OCI-M1 (cell line): ENCODE measurements around the gene LITAFD.
"Not testable (repeated sequence)": the region's sequence is repeated elsewhere in the genome, so short reads cannot be mapped to it uniquely, and the experiment has no call there.

ENCODE experiments used
- DNase-seq: peaks from one replicate; lab custom pipeline; 2025; lab: John Stamatoyannopoulos, UW

The LITAFD gene

DNA sequence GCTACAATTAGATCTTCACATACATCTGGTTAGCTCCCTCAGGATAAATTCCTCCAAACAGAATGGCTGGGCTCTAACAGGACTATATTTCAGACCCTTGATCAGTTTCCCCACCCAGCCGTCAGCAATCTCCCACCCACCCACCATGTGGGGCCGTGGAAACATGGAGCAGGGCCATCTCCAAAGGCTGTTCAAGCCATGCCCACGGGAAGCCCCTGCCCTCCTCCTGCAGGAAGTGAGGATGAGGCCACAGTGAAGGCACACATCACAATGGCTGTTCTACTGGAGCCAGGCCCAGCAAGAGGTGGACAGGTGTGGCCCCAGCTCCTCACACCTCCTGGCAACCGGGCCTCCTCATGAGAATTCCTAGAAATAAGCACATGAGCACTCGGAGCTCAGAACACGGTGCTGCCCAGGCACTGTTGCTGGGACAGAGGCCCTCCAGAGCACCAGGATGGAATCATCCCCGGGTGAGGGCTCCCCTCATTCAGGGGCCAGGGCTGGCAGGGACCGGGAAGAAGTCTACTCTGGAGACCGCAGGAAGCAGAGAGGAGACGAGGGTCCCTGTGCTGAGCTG lies at the start of gene LITAFD:
TSS of gene LITAFD (plus strand) at position 311 of the 577 bp plus-strand sequence. CDS start 2,005 bp downstream, outside the sequence.
- no peak for DNase-seq

DNA sequence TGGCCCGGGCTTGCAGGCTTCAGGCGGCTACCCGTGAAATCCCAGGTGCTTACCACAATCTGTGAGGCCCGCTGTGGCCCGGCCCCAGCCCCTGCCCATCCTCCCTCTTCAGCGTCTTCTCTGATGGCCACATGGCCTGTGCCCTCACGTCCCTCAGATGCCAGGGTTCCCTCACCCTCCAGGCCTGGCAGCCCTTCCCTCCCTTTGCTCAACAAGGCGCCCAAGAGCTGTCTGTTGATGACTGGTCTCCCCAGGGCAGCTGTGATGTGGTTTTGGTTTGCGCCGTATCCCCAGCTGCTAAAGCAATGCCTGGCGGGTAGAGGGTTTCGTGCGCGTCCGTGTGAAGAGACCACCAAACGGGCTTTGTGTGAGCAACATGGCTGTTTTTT lies 49.4 kb upstream of the LITAFD start:
- no peak for DNase-seq

DNA sequence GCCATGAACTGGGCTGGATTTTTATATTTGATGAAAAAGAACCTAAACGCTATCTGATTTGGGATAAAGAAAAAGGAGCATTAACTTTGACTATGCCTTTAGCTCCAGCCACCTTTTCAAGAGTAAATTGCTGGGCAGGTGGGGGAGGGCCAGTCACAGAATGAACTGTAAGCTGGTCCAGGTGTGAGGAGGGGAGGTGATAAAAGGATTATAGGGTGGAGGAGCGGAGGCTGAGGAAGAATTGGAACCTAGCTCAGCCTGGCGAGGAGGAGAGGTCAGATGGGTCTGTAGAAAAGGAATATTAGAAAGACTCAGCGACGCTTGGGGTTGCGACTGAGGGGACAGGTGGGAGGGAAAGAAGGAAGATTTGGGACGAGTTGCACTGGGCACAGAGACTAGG lies 45.4 kb upstream of the LITAFD start:
- DNase-seq = not testable (repeated sequence)

DNA sequence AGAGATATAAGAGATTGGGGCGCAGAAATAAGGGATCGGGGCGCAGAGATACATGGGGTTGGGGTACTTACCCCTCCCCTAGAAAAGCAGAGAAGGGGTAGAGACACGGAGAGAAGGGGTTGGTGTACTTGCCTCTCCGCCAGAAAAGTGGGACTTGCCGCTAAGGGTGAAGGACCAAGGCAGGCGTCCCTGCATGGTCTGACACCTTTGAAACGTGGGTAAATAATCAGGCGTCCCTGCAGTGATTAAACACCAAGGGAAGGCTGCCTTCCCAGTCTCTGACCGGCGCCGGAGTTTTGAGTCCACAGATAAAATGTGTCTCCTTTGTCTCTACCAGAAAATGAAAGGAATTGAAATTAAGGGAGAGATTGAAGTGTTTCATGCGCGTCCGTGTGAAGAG lies 44.6 kb upstream of the LITAFD start:
- DNase-seq = not testable (repeated sequence)

DNA sequence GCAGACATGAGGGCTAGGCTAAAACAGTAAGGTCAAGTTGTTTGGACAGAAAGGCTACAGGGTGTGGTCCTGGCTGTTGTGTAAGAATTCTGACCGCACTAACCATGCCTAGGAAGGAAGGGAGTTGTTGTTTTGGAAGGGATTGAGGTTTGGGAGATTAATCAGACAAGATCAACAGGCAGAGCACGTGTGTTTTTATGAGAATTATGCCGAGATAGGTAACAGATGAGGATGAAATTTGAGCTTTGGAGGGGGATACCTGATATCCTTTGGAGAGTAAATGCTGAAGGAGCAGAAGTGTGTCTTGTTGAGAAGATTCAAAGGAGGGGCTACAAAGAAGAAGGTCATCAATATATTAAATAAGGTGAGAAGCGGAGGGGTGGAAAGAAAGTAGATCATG lies 40.1 kb upstream of the LITAFD start:
- DNase-seq = not testable (repeated sequence)

DNA sequence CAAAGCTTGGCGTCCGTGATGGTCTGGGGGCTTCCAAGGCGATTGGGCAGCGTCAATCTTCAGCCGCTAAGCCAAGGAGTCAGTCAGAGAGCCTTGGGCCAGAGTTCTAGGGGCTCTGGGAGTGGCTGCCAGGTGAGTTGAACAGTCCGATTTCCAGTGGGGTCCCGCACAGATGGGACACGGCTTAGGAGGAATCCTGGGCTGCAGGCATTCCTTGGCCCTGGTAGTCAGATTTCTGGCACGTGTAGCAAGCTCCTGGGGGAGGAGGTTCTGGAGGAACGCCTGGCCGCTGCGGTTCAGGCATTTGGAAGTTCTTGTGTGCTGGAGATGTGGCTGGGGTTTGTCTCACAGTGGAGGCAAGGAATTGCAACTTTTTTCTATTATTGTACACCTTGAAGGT lies 38.9 kb upstream of the LITAFD start:
- not testable (repeated sequence) for DNase-seq

DNA sequence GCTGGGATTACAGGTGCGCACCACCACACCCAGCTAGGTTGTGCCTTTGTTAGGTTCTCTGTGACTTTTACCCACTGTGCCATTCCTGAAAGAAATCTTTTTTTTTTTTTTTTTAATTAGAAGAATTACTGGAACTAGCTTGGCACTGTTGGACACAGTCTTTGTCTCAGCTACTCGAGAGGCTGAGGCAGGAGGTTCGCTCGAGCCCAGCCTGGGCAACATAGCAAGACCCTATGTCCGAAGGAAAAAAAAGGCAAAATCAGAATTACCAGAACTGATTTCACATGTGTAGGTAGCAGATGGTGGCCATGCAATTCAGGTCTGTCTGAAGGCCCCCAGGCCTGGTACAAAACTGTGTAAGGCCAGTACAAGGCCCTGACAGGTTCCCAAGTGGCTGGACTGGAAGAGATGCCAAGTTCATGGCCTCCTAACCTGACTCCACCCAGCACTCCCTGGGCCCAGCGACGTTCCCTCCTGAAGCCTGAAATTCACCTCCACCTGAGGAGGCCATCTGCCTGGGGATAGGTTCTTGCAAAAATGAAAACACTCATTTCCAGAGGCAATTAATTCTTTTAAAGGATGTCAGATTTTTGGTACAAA lies 36.4 kb upstream of the LITAFD start:
- DNase-seq = no peak

DNA sequence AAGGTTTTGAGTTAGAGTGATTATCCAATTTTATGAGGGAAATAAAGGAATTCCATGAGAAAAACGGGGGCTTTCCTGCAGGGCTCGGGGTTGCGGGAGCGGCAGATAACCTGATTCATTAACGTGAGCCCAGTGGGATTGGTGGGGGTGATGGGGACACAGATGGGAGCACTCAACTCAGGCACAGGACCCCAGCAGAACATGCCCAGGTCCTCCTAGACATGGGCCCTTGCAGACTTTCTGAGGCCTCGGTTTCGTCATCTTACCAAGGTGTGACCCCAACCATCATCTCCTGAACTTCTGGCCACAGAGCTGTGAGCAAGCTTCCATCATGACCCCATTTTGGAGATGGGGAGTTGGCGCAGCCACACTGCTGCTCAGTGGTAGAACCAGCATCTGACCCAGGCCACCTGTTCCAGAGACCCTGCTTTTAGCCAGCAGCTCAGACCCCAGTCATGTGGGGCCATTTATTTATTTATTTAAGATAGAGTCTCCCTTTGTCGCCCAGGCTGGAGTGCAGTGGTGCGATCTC lies 35.7 kb upstream of the LITAFD start:
- DNase-seq = no peak

DNA sequence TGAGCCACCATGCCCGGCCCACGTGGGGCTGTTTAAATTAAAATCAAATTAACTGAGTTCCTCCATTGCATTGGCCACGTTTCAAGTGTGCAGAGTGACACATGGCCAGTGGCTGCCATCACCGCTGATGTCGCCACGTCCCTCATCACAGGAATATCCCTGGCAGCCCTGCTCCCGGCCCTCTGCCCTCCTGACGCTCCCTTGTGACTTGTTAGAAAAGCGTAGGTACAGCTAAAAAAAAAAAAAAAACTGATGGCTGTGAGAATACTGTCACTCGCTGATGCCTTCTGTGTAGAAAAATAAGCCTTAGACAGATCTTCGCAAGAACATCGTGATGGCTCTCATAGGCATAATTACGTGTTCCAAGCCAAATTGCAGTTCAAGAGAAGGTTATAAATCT lies 35.0 kb upstream of the LITAFD start:
- DNase-seq = no peak

DNA sequence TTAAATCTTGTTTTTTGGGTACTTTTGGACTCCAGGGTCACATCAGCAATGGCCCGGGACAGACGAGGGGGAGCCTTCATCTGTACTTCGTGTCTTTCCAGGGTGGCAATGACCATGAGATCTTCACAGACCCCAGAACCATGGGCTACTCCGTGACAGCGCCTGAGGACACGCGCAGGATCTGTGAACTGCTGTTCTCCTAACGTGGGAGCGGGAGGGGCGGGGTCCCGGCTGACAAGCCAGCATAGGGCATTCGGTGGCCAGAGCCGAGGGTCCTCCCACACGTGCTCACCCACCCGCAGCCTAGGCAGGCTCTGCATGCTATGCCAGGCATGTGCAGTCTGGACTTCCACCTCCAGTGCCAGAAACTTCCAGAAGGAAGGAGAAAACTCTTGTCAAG lies 34.5 kb upstream of the LITAFD start:
- no peak for DNase-seq

DNA sequence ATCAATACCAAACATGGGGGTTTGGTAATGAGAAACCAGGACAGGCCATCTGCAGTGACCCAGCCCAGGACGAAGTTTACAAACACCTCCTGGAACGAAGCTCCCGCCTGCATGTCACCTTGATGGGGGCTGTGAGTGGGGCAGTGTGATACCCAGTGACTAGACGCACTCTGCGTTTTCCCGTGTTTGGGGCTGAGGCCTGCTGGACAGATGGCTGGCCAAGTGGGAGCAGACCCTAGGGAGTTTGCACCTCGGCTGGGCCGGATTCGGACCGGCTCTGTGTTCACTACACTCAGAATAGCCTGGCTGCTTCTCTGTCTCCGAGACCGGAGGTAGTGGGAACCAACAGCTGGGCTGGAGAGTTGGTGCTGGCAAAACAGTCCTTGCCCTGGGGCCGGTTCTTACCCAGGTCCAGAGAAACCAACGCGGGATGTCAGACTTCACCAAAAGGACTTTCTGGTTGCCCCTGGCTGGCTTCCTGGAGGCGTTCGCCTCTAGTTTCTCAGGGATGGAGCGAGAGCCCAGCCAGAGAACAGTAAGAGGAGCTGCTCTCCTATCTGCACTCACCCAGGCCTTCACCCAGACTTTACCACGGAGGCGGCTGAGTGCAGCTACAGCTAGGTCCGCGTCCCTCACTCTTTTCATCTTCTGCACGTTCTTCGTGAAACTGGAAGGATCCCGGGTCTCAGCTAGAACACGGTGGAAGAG lies 33.8 kb upstream of the LITAFD start:
- no peak for DNase-seq

DNA sequence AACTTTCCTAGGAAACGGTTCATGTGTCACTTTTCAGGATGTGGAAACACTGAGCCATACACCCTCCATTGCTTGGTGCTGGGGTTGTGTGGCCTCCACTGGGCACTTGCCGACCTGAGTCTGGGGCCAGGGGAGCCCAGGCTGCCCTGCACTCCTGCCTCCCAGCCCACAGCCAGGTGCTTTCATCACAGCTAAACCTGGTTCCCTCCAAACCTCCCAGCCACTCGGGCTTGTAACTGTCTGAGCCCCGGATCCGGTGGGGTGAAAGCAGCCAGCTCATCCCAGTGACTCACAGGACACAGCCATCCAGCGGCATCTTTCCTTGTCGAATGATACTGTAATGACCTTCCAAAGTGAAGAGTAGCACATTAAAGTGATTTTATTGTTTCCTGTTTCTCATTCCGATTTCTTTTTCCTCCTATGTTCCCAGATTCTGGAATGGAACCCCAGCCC lies 33.2 kb upstream of the LITAFD start:
- no peak for DNase-seq

DNA sequence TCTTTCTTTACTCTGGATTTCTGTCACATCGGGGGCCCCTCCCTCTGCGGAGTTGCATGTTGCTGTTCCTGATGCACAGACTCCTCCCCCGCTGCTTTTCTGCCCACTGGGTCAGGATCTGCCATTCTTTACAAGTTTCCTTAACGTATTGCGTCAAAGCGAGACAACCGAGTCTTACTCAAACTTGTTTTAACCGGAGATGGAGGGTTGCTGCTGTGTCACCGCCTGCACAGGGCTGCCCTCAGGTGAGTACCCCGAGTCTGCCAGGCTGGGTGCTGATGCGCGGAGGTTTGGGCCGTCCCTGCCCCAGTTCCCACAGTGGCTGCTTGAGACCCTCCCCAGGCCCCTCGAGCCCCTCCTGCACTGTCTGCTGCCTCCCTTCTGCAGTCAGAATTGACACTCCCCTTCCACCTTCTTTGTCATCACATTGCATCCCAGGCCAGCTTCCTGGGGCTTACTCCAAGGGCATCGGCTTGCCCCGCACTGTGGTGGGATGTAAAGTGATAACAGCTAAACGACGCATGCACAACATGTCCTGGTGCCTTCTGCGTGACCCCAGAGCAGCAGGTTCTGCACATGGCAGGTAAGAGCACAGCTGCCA lies 32.6 kb upstream of the LITAFD start:
- no peak for DNase-seq

DNA sequence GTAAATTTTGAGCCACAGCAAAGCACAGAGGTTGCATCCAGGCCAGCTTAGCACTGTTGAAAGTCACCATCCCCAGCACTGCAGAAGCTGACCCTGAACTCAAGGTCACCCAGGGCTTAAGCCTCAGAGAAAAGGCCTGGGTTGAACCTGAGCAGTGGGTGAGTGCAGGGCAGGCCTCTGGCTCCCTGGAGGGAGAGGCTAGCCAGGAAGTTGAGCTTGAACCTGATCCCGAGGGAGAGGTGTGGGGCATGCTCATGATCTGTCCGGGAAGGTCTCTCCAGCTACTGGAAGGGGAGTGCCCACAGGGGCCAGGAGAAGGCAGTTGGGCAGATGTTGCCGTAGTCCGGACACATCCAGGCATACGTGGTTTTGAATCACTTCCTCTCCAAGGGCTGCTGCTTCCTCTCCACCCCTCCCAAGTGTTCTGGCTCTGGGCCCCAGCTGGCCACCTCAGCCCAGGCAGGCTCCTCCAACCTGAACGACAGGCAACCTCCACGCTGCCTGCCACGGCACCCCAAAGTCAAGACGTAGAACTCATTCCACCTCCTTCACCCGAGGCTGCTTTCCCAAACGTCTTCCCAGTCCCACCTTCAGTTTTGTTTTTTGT lies 31.8 kb upstream of the LITAFD start:
- no peak for DNase-seq

DNA sequence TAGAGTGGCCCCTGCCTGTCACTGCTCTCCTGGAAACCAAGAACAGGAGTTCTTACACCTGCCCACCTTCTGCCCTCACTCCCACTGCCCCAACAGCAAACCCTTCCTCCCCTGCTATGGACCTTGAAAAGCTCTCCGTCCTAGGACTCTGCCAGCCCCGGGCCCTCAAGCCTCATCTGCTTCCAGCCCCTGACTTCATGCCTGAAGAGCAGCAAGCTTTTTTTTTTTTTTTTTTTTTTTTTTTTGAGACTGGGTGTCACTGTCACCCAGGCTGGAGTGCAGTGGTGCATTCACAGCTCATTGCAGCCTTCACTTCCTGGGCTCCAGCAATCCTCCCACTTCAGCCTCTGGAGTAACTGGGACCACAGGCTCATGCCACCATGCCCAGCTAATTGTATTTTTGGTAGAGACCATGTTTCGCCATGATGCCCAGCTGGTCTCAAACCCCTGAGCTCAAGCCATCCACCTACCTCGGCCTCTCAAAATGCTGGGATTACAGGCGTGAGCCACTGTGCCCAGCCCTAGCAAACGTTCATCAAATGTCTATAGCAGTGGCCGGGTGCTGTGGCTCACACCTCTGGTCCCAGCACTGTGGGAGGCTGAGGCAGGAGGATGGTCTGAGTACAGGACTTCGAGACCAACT lies 30.3 kb upstream of the LITAFD start:
- DNase-seq = no peak

DNA sequence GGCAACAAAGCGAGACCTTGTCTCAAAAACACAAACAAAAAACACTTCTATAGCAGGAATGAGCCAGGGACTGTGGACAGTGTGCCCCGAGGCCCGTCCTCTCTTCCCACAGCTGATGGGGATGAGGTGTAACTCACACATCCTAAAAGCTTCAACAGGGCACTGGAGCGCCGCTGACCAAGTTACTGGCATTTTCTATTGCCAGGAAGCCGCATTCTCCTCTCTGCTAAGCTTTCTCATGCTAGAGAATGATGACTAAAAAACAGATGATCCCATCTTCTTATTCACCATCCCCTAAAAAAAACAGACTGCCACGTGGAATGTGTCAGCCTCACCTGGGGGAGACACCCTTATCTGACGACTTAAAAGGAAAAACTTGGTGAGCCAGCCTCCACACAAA lies 29.6 kb upstream of the LITAFD start:
- no peak for DNase-seq

DNA sequence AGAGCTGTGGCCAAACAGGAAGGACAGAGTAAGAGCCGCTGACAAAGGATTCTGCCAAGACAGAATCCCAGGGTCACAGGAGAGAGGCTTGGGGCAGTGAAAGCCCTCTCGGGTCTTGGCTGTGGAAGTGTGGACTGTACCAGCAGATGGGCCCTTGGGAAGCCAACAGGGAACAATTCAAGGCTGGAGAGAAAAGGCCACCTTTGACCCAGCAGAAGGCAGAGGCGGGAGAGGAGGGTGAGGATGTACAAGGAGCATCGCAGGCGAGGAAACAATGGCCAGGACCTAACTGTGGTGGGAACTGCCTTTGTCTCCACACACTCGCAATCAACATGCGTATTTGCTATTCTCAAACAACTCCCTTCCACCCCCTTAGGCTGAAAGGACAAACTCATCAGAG lies 29.0 kb upstream of the LITAFD start:
- DNase-seq = no peak

DNA sequence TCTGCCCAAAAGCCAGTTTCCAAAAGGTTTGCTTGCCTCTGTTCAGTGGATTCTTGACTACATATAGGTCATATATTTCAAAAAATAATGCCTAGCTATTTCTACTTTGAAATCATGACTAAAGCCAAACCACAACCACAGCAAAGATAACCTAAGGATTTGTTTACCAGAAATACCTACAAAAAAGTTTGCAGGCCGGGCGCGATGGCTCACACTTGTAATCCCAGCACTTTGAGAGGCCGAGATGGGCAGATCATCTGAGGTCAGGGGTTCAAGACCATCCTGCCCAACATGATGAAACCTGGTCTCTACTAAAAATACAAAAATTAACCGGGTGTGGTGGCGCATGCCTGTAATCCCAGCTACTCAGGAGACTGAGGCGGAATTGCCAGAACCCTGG lies 28.5 kb upstream of the LITAFD start:
- no peak for DNase-seq

DNA sequence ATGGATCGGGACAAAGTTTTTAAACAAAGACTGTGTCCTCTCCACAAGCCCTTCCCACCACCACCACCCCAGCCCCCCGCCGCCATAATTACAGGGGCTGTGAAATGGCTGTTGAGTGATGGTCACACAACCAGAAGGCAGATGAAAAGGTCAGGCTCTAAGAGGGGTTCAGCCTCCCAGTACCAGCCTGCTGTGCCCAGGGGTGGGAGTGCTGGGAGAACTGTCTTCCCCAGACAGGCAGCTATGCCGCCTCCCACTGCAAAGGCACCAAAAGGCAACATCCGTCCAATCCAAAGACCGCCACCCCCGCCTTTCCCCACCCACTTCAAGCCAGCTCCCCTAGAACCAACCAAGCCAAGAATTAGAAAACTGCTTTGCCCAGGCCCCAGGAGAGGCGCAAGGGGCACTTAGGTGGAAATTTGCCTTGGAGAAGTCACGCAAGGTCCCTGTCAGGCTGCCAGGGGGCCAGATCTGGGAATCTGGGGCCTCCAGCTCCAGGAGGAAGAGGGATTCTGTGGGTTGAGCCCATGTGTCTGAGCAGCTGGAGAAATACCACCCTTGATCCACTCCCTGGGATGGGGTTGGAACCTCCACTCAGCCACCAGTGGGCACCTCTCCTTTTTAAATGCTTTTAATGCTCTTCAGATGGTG lies 27.7 kb upstream of the LITAFD start:
- no peak for DNase-seq

DNA sequence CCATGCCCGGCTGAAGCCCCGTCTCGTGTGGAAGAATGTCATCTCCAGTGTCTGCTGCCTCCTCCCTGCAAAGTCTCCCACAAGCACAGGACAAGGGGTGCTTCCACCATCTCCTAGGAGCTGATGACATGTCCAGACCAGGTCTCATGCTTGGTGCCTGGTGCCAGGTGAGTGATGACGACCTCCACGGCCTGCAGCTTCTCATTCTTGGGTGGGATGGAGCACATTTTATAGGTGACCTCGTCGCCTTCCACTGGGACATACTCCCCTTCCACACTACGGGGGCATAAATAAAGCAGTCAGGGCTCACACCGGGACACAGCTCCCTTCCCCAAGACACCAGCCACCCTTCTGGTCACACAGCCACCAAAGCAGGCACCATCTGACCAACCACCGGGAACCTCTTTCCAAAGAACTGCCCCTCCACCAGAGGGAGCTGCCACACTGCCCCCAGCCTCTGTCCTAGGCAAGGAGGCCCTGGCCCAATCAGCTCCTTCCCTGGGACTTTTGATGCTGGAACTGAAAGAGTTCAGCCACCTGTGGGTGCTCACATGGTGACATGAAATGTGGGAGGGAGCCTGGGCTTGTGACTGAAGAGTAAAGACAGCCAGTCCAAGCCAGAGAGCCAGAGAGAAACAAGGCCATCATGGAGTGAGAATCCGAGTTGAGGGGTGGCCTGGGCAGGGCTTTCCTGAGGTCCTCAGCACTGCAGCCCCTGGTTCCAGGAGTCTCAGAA lies 26.9 kb upstream of the LITAFD start:
- peak; percentile 39 for DNase-seq

DNA sequence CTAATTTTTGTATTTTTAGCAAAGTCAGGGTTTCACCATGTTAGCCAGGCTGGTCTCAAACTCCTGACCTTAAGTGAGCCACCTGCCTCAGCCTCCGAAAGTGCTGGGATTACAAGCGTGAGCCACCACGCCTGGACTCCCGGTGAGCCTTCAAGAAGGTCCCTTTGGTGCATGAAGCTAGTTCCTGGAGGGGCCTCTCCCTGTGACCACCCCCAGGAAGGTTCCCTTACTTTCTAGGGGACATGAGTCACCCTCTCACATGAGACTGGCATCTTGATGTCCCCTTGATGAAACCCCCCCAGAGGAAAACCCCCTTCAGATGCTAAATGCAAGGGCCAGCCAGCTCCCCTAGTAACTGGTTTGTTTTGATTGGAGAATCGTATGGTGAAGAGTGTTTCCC lies 26.2 kb upstream of the LITAFD start:
- DNase-seq = no peak
